ENCODE data around the gene FYTTD1. TPM values are rescaled to one million over a fixed set of nuclear protein-coding genes. Genes with fewer than 3 reads are reported as not detected.

Gene FYTTD1, protein sequence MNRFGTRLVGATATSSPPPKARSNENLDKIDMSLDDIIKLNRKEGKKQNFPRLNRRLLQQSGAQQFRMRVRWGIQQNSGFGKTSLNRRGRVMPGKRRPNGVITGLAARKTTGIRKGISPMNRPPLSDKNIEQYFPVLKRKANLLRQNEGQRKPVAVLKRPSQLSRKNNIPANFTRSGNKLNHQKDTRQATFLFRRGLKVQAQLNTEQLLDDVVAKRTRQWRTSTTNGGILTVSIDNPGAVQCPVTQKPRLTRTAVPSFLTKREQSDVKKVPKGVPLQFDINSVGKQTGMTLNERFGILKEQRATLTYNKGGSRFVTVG
- 10 to 100 TPM; 18.3 to 94.6 (median 33.6) TPM for total RNA-seq

DNA sequence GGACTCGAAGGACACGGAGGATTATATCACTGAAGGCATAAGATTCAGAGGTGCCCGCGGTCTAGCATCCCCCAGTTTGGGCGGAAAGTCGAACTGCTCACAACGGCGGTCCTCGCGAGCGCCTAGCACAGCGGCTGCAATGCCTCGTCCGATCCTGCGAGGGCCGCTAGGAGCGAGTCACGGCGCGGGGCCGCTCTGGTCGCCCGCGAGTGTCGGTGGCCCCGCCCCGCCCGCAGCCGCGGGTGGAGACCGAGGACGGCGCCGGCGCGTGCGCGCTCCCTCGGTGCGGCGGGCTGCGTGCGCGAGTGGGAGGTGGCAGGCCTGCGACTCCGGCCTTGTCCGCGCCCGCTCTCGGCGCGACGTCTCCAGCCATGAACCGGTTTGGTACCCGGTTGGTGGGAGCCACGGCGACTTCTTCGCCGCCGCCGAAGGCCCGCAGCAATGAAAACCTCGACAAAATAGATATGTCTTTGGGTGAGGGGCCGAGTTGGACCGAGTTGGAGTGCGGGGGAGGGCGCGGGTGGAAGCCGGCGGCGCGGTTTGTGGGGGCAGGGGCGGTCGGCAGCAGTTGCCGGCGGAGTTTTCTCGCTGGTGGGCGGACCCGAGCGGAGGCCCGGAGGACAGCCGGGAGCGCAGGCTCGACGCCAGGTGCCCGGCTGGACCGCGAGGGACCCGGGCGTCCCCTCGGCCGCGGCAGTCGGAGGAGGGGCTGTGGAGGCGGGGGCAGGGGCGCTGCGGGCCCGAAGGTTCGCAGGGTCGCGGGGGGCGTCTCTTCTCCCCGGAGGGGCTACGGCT lies at the start of gene FYTTD1:
Gene FYTTD1, plus strand, starts transcription at position 283 of the 795 bp plus-strand sequence. Its CDS starts 89 bp downstream, at position 372.
- in situ Hi-C loops (cut with MboI; ENCODE audit: low pct_ligation_motif_present in 1 of 4, low pct_unique_long_range_greater_than_20kb in 1 of 4, low sequenced_read_pairs in 3 of 4): no loop called here
- Histone ChIP-seq H3K27me3 (no peaks in the 10 kb centered on the region), H3K27ac (peak within 1 kb of the TSS; percentile 96 to 100 (median 98)), H3K4me3 (peak within 1 kb of the TSS; percentile 61 to 91 (median 88)), H3K9me3 (no peaks in the 10 kb centered on the region), H3K4me1 (peaks cover 5 to 31% (median 19%) of the 10 kb centered on the region in 4 donors), H3K36me3 (no peaks in the 10 kb centered on the region)
- TF ChIP-seq POLR2AphosphoS5 (IDR thresholded peaks at IDR 0.05): peak in 2 of 3 donors; percentile 81 to 86
- TF ChIP-seq EP300 (IDR thresholded peaks at IDR 0.05; ENCODE audit: low read depth): no peak
- TF ChIP-seq, protein P1, sequence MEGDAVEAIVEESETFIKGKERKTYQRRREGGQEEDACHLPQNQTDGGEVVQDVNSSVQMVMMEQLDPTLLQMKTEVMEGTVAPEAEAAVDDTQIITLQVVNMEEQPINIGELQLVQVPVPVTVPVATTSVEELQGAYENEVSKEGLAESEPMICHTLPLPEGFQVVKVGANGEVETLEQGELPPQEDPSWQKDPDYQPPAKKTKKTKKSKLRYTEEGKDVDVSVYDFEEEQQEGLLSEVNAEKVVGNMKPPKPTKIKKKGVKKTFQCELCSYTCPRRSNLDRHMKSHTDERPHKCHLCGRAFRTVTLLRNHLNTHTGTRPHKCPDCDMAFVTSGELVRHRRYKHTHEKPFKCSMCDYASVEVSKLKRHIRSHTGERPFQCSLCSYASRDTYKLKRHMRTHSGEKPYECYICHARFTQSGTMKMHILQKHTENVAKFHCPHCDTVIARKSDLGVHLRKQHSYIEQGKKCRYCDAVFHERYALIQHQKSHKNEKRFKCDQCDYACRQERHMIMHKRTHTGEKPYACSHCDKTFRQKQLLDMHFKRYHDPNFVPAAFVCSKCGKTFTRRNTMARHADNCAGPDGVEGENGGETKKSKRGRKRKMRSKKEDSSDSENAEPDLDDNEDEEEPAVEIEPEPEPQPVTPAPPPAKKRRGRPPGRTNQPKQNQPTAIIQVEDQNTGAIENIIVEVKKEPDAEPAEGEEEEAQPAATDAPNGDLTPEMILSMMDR (IDR thresholded peaks at IDR 0.05): peak; percentile 21 to 47 (median 43)
- TF ChIP-seq POLR2A (IDR thresholded peaks at IDR 0.05): peak; percentile 48
- DNase-seq: peak; percentile 93
- intact Hi-C loops (cut with DNase I; ENCODE audit: low total_unique reads): no loop called here
- 0% methylated on average over 47 of the region's 104 CpGs; no CpG with 5 or more reads in 1 of the 2 donors for WGBS, 2 donors (ENCODE audit: low coverage in 1 of 2)

DNA sequence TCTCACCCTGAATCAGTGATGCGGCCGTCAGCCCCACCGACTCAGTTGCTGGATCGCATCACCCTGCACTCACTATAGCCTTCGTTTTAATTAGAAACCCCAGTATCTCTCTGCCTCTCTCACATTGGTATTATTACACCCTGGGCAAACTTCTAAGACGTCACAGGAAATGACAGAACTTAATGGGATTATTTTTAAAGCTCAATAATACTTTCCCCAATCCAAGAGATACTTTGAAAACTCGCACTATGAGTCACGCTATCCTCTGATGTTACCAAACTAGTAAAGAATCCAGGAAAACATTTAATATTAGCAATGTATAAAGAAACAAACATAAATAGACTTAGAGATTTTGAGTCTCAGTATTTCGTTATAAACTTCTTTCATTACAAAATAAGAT lies 49.6 kb upstream of the FYTTD1 start:
- in situ Hi-C loops (cut with MboI; ENCODE audit: low pct_ligation_motif_present in 1 of 4, low pct_unique_long_range_greater_than_20kb in 1 of 4, low sequenced_read_pairs in 3 of 4) (no loop called here), intact Hi-C loops (cut with DNase I; ENCODE audit: low total_unique reads) (no loop called here)
- H3K9me3 ChIP-seq: no peaks in the 10 kb centered on the region
- H3K4me3 ChIP-seq: no peak overlapping the region
- no peaks in the 10 kb centered on the region for H3K27me3 ChIP-seq
- H3K4me1 ChIP-seq: no peaks in the 10 kb centered on the region
- TF ChIP-seq POLR2A (IDR thresholded peaks at IDR 0.05): no peak
- TF ChIP-seq, protein P1 (IDR thresholded peaks at IDR 0.05): no peak
- no peak for TF ChIP-seq EP300 (IDR thresholded peaks at IDR 0.05; ENCODE audit: low read depth)
- TF ChIP-seq POLR2AphosphoS5 (IDR thresholded peaks at IDR 0.05): no peak
- no peak overlapping the region for H3K27ac ChIP-seq
- 93 to 96% methylated on average over 6 to 9 of the region's 9 CpGs for whole genome bisulfite sequencing, 2 donors (ENCODE audit: low coverage in 1 of 2)
- DNase-seq: no peak
- H3K36me3 ChIP-seq: peaks cover 0 to 57% (median 12%) of the 10 kb centered on the region in 4 donors

DNA sequence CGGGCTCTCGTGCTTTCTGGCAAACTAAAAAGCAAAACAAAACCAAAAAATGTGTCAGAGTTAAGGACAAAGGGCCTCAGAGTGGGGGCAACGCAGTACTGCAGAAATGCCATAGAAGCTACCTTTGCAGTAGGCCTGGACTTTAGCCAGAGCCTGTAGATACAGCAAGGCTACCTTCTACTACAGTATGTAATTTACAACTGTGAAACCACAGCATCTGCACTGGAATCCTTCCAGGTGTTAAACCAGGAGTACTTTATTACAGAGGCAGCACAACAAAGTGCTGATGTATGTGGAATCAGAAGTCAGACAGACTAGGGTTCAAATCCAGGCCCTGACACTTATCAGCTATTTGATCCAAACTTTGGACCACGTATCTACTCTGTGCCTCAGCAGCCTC lies 47.8 kb upstream of the FYTTD1 start:
- in situ Hi-C loops (cut with MboI; ENCODE audit: low pct_ligation_motif_present in 1 of 4, low pct_unique_long_range_greater_than_20kb in 1 of 4, low sequenced_read_pairs in 3 of 4): no loop called here
- H3K36me3 ChIP-seq: peaks cover 0 to 43% (median 12%) of the 10 kb centered on the region in 4 donors
- TF ChIP-seq POLR2A (IDR thresholded peaks at IDR 0.05) (no peak), EP300 (IDR thresholded peaks at IDR 0.05; ENCODE audit: low read depth) (no peak), POLR2AphosphoS5 (IDR thresholded peaks at IDR 0.05) (no peak)
- TF ChIP-seq, protein P1 (IDR thresholded peaks at IDR 0.05): no peak
- no peaks in the 10 kb centered on the region for H3K9me3 ChIP-seq
- no peaks in the 10 kb centered on the region for H3K27me3 ChIP-seq
- intact Hi-C loops (cut with DNase I; ENCODE audit: low total_unique reads): no loop called here
- H3K4me3 ChIP-seq: no peak overlapping the region
- no peak for DNase-seq
- 60 to 68% methylated on average over 1 to 4 of the region's 4 CpGs for WGBS, 2 donors (ENCODE audit: low coverage in 1 of 2)
- no peaks in the 10 kb centered on the region for H3K4me1 ChIP-seq
- no peak overlapping the region for H3K27ac ChIP-seq

DNA sequence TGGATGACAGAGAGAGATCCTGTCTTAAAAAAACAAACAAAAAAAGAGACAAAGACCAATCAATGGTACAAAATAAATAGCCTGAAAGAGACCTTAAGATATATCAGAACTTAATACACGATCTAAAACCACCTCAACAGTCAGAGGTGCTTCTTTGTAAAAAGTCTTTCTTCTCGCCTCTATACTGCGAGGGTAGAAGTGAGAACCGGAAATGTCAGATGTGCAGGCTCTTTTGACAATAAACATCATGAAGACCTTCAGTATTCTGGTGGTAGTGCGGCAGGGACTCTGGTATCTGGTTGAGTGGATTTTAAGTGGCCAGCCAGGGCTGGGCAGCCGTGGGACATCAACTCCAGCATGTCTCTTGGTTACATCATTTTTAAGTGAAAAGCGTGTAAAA lies 43.0 kb upstream of the FYTTD1 start:
- 91% methylated on average over 4 to 7 of the region's 7 CpGs for WGBS, 2 donors (ENCODE audit: low coverage in 1 of 2)

More for the DNA sequence above, 43.0 kb upstream of the FYTTD1 start:
- peaks cover 0 to under 1% (median under 1%) of the 10 kb centered on the region in 4 donors for H3K4me1 ChIP-seq
- H3K27me3 ChIP-seq: no peaks in the 10 kb centered on the region
- no peak for DNase-seq
- in situ Hi-C loops (cut with MboI; ENCODE audit: low pct_ligation_motif_present in 1 of 4, low pct_unique_long_range_greater_than_20kb in 1 of 4, low sequenced_read_pairs in 3 of 4) (no loop called here), intact Hi-C loops (cut with DNase I; ENCODE audit: low total_unique reads) (no loop called here)
- H3K4me3 ChIP-seq: no peak overlapping the region
- no peaks in the 10 kb centered on the region for H3K9me3 ChIP-seq
- H3K36me3 ChIP-seq: peaks cover 0 to 18% (median 7%) of the 10 kb centered on the region in 4 donors
- no peak overlapping the region for H3K27ac ChIP-seq
- no peak for TF ChIP-seq EP300 (IDR thresholded peaks at IDR 0.05; ENCODE audit: low read depth)
- TF ChIP-seq, protein P1 (IDR thresholded peaks at IDR 0.05): no peak
- TF ChIP-seq POLR2A (IDR thresholded peaks at IDR 0.05): no peak
